GM21515 (cell line): ENCODE data around the gene CAMK2D.

Experiments
- ATAC-seq: cut with Tn5 transposase; IDR thresholded peaks from one replicate; pipeline ENCODE4 v1.9.1; 2021; ENCODE audit not compliant: unreplicated experiment

CAMK2D gene

GRCh38 chr4:113576947-113577678 lies 184.4 kb downstream of the CAMK2D start:
- ATAC-seq, result no peak

- no peak for ATAC-seq
Measured at GRCh38 chr4:113575401-113575800, 186.1 kb downstream of the CAMK2D start.

DNA sequence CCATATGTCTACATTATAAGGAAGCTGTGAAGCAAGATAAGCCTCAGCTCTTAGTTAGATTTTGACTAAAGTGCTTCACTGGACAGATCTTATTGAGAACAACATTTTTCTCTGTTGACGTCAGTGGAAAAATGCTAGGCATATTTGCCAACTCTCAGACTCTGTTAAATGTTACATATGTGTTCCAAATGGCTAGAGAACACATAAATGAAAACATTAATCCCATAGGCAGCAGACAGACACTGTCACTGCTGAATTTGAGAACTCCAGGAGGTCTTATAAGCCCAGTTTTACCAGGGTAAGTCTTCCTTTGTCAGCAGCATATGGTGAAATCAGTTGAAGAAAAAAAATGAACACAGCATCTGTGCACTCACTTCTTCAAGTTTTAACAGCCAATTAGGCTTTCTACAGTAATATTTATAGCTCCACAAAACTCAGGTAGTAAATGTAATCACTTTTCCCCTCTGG lies 186.9 kb downstream of the CAMK2D start:
- ATAC-seq, result no peak

DNA sequence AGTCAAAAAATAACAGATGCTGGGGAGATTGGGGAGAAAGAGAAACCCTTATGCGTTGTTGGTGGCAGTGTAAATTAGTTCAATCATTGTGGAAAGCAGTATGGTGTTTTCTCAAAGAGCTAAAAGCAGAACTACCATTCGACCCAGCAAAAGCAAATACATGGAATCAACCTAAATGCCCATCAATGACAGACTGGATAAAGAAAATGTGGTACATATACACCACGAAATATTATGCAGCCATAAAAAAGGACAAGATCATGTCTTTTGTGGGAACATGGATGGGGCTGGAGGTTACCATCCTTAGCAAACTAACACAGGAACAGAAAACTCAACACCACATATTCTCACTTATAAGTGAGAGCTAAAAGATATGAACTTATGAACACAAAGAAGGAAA lies 188.9 kb downstream of the CAMK2D start:
- no peak for ATAC-seq

- no peak for ATAC-seq
Measured at GRCh38 chr4:113566015-113566795, 195.3 kb downstream of the CAMK2D start.

GRCh38 chr4:113565702-113566012 lies 195.9 kb downstream of the CAMK2D start:
- ATAC-seq, result no peak

DNA sequence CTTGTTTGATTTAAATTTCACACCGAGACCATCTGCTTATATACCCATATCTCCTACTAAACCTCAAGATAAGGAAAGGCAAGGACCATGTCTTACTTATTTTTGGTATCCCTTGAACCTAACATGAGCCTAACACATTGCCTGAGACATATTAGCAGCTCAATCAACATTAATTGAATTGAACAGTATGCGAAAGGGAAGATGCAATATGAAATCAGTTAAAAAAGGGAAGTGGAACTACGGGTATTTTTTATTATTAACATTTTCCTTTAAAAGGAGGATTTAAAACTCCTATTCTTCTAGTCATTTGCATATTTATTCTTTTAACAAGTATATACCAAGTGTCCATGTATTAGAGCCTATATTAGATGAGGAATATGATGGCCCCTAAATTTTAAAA lies 197.0 kb downstream of the CAMK2D start:
- ATAC-seq, result peak; percentile 32

GRCh38 chr4:113563691-113564378 lies 197.7 kb downstream of the CAMK2D start:
- ATAC-seq, result no peak

GRCh38 chr4:113561758-113562157 lies 199.8 kb downstream of the CAMK2D start:
- ATAC-seq, result no peak

DNA sequence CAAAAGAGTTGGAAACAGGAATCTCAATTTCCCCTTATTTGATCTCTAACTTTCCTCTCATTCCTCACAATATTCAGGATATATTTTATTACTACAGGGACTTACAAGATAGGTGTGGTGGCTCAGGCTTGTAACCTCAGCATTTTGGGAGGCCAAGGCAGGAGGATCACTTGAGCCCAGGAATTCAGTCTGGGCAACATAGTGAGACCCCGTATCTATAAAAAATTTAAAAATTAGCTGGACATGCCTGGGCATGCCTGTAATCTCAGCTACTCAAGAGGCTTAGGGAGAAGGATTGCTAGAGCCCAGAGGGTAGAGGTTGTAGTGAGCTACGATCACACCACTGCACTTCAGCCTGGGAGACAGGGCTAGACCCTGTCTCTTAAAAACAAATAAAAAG lies 200.4 kb downstream of the CAMK2D start:
- no peak for ATAC-seq

- ATAC-seq, result no peak
Measured at GRCh38 chr4:113560579-113560978, 201.0 kb downstream of the CAMK2D start.

- ATAC-seq, result no peak
Measured at GRCh38 chr4:113559947-113560346, 201.6 kb downstream of the CAMK2D start.

GRCh38 chr4:113556382-113557134 lies 205.0 kb downstream of the CAMK2D start:
- no peak for ATAC-seq

DNA sequence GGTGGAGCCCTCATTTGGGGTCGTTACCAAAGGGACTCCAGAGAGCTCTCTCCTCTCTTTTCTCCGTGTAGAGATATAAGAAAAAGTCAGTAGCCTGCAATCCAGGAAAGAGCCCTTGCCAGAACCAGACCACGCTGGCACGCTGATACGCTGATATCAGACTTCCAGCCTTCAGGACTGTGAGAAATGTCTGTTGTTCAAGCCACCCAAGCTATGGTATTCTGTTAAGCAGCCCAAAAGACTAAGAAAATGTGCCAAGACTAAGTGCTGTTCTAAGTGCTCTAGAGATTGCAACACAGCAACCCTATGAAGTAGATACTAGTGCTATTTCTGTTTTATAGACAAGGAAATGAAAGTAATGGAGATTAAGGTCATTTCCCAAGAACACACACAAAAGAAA lies 205.7 kb downstream of the CAMK2D start:
- ATAC-seq, result no peak

- ATAC-seq, result no peak
Measured at GRCh38 chr4:113553082-113553481, 208.5 kb downstream of the CAMK2D start.

DNA sequence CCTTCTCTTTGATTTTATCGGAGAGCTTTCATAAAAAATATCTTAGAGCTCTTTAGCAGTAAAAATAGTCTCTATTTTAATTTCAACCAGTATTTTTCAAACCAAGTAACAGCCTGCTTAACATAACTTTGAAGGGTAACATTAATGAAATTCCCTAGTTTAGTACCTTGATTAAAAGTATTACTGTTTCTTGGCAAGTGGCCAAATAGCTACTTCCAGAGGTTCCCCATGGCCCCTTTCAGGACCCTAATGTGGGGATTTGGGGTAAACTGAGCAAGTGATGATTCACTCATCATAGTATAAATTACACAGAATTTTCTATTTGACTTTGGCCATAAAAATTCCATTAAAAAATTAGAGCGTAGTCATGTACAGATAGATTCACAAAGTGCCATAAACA lies 211.0 kb downstream of the CAMK2D start:
- ATAC-seq, result no peak

DNA sequence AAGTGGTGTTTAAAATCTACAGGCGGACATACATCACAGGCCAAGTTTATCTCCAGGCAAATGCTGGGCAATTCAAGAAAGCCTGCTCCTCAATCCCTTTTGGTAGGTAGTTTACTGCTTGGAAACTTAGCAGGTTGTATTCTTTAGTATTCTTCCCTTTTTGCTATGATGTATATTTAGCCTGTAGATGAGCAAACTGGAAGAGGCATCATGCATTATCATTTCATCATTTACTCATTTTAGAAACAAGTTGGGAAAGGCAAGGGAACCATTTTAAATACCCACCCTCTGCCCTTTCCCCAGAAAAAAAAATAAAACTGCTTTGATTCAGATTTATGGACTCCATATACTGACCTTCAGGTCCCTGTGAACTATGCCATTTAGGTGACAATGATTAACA lies 213.2 kb downstream of the CAMK2D start:
- ATAC-seq, result no peak

- peak; percentile 99 for ATAC-seq
Measured at GRCh38 chr4:113547487-113548042, 214.0 kb downstream of the CAMK2D start.

DNA sequence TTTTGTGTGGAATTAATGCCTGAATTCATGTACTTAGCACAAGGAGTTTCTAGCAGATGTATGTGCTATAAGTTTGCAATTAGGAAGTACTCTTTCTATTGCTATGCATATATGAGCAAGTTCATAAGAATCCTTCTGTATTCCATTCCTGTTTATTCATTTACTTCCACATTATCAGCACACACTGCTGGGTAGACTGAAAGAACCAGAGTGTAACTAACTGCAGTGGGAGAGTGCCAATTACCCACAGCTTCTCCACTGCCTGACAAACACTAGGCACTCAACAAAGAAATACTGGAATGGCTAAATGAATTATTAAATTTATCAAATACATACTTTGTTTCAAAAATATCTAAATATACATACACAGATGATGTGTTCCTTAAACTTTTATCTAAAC lies 219.6 kb downstream of the CAMK2D start:
- no peak for ATAC-seq

DNA sequence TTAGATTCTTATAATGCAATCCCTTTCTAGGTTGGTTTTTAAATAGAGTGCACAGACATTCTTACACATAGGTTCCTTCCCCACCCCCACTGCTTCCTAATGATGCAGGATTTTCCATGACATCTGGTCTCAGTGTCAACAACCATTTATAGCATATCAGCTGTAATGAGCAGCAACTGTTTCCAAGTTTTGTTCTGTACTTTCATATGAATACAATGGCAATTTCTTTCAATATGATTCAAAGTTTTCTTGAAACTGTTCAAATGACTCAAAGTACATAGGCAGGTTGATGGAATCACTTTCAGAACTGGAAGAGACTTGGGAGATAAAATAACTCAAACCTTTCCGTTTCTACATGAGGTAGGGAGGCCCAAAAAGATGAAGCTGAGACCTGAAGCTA lies 220.7 kb downstream of the CAMK2D start:
- no peak for ATAC-seq

- ATAC-seq, result no peak
Measured at GRCh38 chr4:113539408-113539807, 222.1 kb downstream of the CAMK2D start.
